SH-SY5Y (cell line): ENCODE results near the gene KHSRP.

Experiments
- GATA2 ChIP-seq: IDR thresholded peaks from 2 replicates; pipeline ENCODE4 v1.6.1; 2011; ENCODE audit warnings: mild to moderate bottlenecking, low read depth, low read length
- GATA3 ChIP-seq: IDR thresholded peaks from 2 replicates; pipeline ENCODE4 v1.6.1; 2011; ENCODE audit warnings: low read depth, mild to moderate bottlenecking, low read length, moderate library complexity

- TF ChIP-seq GATA2 (no peak), GATA3 (no peak)
Observed at GRCh38 chr19:6472713-6473112, 48.1 kb upstream of the KHSRP start.
